Measurements from ENCODE around the gene CD300E. TPM values are rescaled to one million over a fixed set of nuclear protein-coding genes. Genes with fewer than 3 reads are reported as not detected.

The CD300E gene
- total and polyA plus RNA-seq, 2 of the 13 experiments (the other 11 are each of a cell fraction or from before 2014, with no cell fraction given), result not detected

GRCh38 chr17:74568106-74568873 is 55.2 kb downstream of the CD300E start:
- no peak overlapping the region for H3K27ac ChIP-seq (ENCODE audit: extremely low read length, insufficient read depth, low read length)
- no peak overlapping the region for H2AFZ ChIP-seq (ENCODE audit: low read length)
- no TSS peak for BruUV-seq (replicated peaks)
- H3K4me2 ChIP-seq (ENCODE audit: low read depth, low read length), result no peak overlapping the region
- no peaks in the 10 kb centered on the region for H3K79me2 ChIP-seq (ENCODE audit: insufficient read depth, low read length)
- ChIA-PET POLR2A (no interaction called here), CTCF (ENCODE audit: low intra/inter-chr PET ratio, low total read pairs) (no interaction called here)
- no peak overlapping the region for H3K9ac ChIP-seq (ENCODE audit: insufficient read depth, low read depth, low read length)
- WGBS (ENCODE audit: low lambda C conversion rate), result 0% methylated on average over 4 of the region's 4 CpGs
- H4K20me1 ChIP-seq (ENCODE audit: insufficient read depth, low read length), result no peaks in the 10 kb centered on the region
- FAIRE-seq (peak; percentile 82), DNase-seq (ENCODE audit: low spot score) (no peak), ATAC-seq (no peak)
- H3K27me3 ChIP-seq (ENCODE audit: control insufficient read depth in 1 of 2, insufficient read depth in 2 of 2, low read length in 2 of 2), result peaks cover 5 to 40% of the 10 kb centered on the region in 2 experiments
- no peaks in the 10 kb centered on the region for H3K36me3 ChIP-seq (replicated peaks in 1 of 2; ENCODE audit: control insufficient read depth in 1 of 2, insufficient read depth in 2 of 2, low read length in 2 of 2)
- in situ Hi-C loops (cut with HindIII; ENCODE audit: extremely low pct_ligation_motif_present, low pct_unique_long_range_greater_than_20kb) (no loop called here), intact Hi-C loops (cut with micrococcal nuclease; ENCODE audit: unreplicated experiment) (no loop called here)
- H3K9me3 ChIP-seq (ENCODE audit: low read length), result no peaks in the 10 kb centered on the region
- H3K4me3 ChIP-seq (replicated peaks in 1 of 3; ENCODE audit: insufficient read depth in 1 of 3, low read depth in 2 of 3, low read length in 3 of 3), result no peak overlapping the region
- TF ChIP-seq, protein P1, sequence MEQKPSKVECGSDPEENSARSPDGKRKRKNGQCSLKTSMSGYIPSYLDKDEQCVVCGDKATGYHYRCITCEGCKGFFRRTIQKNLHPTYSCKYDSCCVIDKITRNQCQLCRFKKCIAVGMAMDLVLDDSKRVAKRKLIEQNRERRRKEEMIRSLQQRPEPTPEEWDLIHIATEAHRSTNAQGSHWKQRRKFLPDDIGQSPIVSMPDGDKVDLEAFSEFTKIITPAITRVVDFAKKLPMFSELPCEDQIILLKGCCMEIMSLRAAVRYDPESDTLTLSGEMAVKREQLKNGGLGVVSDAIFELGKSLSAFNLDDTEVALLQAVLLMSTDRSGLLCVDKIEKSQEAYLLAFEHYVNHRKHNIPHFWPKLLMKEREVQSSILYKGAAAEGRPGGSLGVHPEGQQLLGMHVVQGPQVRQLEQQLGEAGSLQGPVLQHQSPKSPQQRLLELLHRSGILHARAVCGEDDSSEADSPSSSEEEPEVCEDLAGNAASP (CRISPR knock-in tag; IDR thresholded peaks at IDR 0.05; ENCODE audit: borderline replicate concordance), result no peak
- peak; percentile 23; the same call in 1 of the 2 replicates for TF ChIP-seq SP1 (IDR thresholded peaks at IDR 0.05)
- no peak for TF ChIP-seq SP1 (CRISPR knock-in tag; IDR thresholded peaks at IDR 0.05)
- no peak for TF ChIP-seq SRSF9 (IDR thresholded peaks at IDR 0.05; ENCODE audit: borderline replicate concordance, insufficient read depth, low read depth, low read length, poor library complexity, severe bottlenecking)
- TF ChIP-seq PHB2 (IDR thresholded peaks at IDR 0.05; ENCODE audit: partially characterized antibody), result peak; percentile 11
- 0 out of 2 replicates have a peak, but pooled peaks have one; percentile 9 for TF ChIP-seq FOXA1 (IDR thresholded peaks at IDR 0.05)
- no peak for TF ChIP-seq FOXA1 (CRISPR knock-in tag; IDR thresholded peaks at IDR 0.05)
- no peaks in the 10 kb centered on the region for H3K4me1 ChIP-seq (ENCODE audit: insufficient read depth, low read length)

GRCh38 chr17:74567397-74567796 is 56.1 kb downstream of the CD300E start, which contains the start of gene CD300H:
CD300H (minus strand) TSS chr17:74567509.
- BruUV-seq (replicated peaks), result no TSS peak
- intact Hi-C loops (cut with micrococcal nuclease; ENCODE audit: unreplicated experiment), result no loop called here
- no peak for TF ChIP-seq ZNF496 (CRISPR knock-in tag; IDR thresholded peaks at IDR 0.05; ENCODE audit: insufficient replicate concordance)
- TF ChIP-seq FIP1L1 (IDR thresholded peaks at IDR 0.05; ENCODE audit: borderline replicate concordance, insufficient read depth, low read depth, low read length), result no peak
- no peak for TF ChIP-seq PCBP1 (IDR thresholded peaks at IDR 0.05; ENCODE audit: borderline replicate concordance, low read depth, low read length)
- TF ChIP-seq CBX5 (CRISPR knock-in tag; IDR thresholded peaks at IDR 0.05; ENCODE audit: borderline replicate concordance), result no peak
- no peak for TF ChIP-seq ZFYVE20 (CRISPR knock-in tag; IDR thresholded peaks at IDR 0.05; ENCODE audit: borderline replicate concordance, low read depth)
- TF ChIP-seq PRMT3 (CRISPR knock-in tag; IDR thresholded peaks at IDR 0.05; ENCODE audit: borderline replicate concordance, low read depth), result no peak
- TF ChIP-seq BRD4 (CRISPR knock-in tag; IDR thresholded peaks at IDR 0.05), result no peak
- no peak for TF ChIP-seq SCMH1 (CRISPR knock-in tag; IDR thresholded peaks at IDR 0.05; ENCODE audit: borderline replicate concordance)
- TF ChIP-seq SAP130 (CRISPR knock-in tag; IDR thresholded peaks at IDR 0.05; ENCODE audit: low read depth), result no peak
- no peak for TF ChIP-seq RFX5 (IDR thresholded peaks at IDR 0.05; ENCODE audit: low read depth, low read length)
- no peak for TF ChIP-seq ZSCAN9 (CRISPR knock-in tag; IDR thresholded peaks at IDR 0.05; ENCODE audit: borderline replicate concordance)

More at GRCh38 chr17:74567397-74567796, 56.1 kb downstream of the CD300E start, which contains the start of gene CD300H:
- WGBS (ENCODE audit: low lambda C conversion rate), result 25% methylated on average over 2 of the region's 2 CpGs
- CTCF ChIA-PET (ENCODE audit: low intra/inter-chr PET ratio, low total read pairs), result no interaction called here
- Histone ChIP-seq H3K79me2 (ENCODE audit: insufficient read depth, low read length) (no peaks in the 10 kb centered on the region), H3K4me1 (ENCODE audit: insufficient read depth, low read length) (no peaks in the 10 kb centered on the region), H3K27me3 (ENCODE audit: control insufficient read depth in 1 of 2, insufficient read depth in 2 of 2, low read length in 2 of 2) (peaks cover 6 to 42% of the 10 kb centered on the region in 2 experiments), H3K9me3 (ENCODE audit: low read length) (no peaks in the 10 kb centered on the region), H4K20me1 (ENCODE audit: insufficient read depth, low read length) (no peaks in the 10 kb centered on the region), H3K27ac (ENCODE audit: extremely low read length, insufficient read depth, low read length) (no peak within 1 kb of the TSS), H3K9ac (ENCODE audit: insufficient read depth, low read depth, low read length) (no peak within 1 kb of the TSS), H2AFZ (ENCODE audit: low read length) (no peak within 1 kb of the TSS), H3K4me2 (ENCODE audit: low read depth, low read length) (no peak within 1 kb of the TSS), H3K4me3 (replicated peaks in 1 of 3; ENCODE audit: insufficient read depth in 1 of 3, low read depth in 2 of 3, low read length in 3 of 3) (no peak within 1 kb of the TSS), H3K36me3 (replicated peaks in 1 of 2; ENCODE audit: control insufficient read depth in 1 of 2, insufficient read depth in 2 of 2, low read length in 2 of 2) (no peaks in the 10 kb centered on the region)
- POLR2A ChIA-PET, result no interaction called here
- no peak for FAIRE-seq
- ATAC-seq, result no peak
- in situ Hi-C loops (cut with HindIII; ENCODE audit: extremely low pct_ligation_motif_present, low pct_unique_long_range_greater_than_20kb), result no loop called here
- DNase-seq (ENCODE audit: low spot score), result no peak

Measured in HepG2 (cell line).